ENCODE results near the gene POC5.

The POC5 gene

GRCh38 chr5:75626959-75627358 is 90.3 kb downstream of the POC5 start:
- TF ChIP-seq POLR2A (IDR thresholded peaks at IDR 0.05; ENCODE audit: extremely low read depth, insufficient read length): no peak
- TF ChIP-seq MYC (IDR thresholded peaks at IDR 0.05; ENCODE audit: low read depth, low read length): no peak
- TF ChIP-seq CTCF (IDR thresholded peaks at IDR 0.05; ENCODE audit: low read depth, low read length): no peak
- TF ChIP-seq, protein P1, sequence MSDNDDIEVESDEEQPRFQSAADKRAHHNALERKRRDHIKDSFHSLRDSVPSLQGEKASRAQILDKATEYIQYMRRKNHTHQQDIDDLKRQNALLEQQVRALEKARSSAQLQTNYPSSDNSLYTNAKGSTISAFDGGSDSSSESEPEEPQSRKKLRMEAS (IDR thresholded peaks at IDR 0.05; ENCODE audit: low read depth, low read length): no peak
- H3K4me3 ChIP-seq (ENCODE audit: low read depth, low read length): no peak overlapping the region
- no peak for DNase-seq (ENCODE audit: low read depth)

All from NB4 (cell line).